GM18519 (cell line): ENCODE measurements around the gene A2M.

Source experiments
- ATAC-seq: cut with Tn5 transposase; IDR thresholded peaks from one replicate; pipeline ENCODE4 v1.9.1; 2021; ENCODE audit warnings: mild to moderate bottlenecking, moderate library complexity; ENCODE audit not compliant: unreplicated experiment, low FRiP score

A2M gene

DNA sequence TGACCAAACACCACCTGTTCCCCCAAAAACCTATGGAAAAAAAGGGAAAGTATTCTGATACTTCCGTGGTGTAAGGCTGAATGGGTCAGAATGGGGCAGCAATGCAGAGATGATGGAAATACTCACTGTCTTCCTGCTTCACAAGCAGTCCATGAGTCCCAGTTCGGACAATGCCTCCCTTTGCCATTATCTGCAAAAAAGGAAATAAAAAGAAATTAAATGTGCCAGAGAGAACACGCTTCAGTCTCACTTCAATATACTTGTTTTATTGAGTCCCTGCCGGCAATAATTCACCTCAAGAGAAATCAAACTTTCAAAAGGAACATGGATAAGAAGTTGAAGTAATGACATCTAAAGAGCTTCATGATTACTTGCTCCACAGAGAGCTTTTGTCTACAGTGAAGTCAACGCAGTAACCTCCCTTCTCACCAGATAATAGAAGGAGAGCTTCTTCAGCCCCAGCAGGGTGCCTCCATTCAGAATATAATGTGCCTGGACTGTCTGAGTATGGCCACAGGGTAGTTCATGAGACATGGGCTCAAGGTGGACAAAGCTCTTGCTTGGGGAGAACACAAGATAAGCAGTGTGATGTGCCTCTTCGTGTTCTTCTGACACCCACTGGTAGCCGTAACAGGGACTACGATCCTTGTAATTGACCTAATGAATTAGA lies 14.6 kb downstream of the A2M start:
- no peak for ATAC-seq

DNA sequence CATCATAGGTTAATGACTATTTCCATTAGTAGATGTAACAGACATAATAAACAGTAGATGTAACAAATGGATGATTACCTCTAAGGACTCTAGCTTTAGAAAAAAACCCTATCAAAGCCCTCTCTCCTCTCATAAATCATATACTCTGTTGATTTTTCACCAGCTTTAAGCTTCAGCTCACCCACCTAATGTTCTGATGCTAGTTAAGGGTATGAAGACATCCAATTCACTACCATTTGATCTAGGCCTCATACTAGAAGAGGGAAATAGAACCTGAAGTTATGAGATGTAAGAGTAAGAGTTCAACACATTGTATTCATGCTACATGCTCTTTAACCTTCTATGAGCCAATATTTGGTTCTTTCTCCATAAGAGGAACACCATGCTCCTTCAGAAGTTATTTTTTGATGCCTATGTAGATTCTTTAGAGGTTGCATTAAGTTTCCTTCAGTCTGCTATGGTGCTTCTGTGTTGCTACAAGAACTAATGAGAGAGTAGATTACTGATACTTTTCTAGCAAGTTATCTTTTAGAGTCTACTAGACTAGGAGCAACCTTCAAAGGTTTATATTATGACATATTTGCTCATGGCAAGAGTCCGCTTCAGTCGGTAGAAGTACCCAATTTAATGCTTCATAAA lies 16.0 kb downstream of the A2M start:
- ATAC-seq, result no peak

DNA sequence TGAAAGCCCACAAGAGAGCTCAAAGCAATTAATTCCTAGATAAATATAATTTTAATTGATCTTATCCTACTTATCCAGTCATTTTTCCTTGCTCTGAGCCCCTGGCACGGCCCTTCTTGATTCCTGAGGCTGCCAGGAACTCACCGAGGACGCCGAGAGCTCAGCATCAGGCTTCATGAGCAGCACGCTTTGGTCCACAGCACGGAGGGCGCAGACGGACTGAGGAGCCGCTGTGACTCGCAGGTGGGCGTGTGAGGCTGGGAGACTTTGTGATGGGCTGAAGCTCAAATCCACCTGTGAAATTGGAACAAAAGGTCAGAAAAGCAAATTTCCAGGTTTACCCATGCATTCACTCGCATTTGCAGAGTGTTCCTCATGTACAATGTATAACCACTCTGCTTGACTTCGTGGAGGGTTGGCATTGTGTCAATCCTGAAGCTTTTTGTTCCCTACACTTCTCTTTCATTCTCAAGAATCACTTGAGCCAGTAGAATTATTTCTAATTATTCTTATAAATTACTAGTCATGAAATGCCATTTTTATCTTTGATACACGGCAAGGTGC lies 17.2 kb downstream of the A2M start:
- no peak for ATAC-seq

DNA sequence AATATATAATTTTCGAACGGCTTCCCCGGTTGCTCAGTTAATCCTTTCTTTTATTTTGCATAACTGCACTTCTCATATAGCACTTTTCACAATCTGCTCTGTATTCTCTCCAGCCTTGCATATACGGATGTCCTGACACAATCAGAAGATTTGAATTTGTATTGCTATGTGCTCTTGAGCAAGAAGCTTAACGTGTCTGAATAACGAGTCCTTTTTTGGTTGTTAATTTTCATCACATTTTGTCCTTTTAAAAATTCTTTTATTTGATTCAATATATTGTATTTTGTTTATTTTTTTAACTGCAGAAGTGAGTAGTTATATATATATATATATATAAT lies 17.6 kb downstream of the A2M start:
- ATAC-seq, result no peak

- ATAC-seq, result no peak
These were observed 19.0 kb downstream of the A2M start for GRCh38 chr12:9096563-9097176.

DNA sequence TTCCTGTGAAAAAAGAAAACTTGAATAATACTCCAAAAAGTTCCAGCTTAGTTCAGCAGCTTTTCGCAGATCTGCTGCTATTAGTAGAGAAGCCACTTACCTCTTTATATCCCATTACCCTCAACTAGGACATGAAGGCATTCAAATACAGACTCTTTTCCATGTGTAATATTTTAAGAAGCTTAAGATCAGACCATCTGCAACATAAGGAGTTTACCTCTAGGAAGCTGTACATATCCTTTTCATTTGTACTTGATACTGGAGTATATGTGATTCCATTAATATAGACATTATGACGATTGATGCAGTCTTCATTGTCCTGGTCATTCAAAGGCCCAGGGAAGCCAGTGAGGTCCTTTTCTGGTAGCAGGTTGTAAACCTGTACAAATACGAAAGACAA lies 20.4 kb downstream of the A2M start:
- ATAC-seq, result no peak

GRCh38 chr12:9094512-9095206 lies 21.1 kb downstream of the A2M start:
- ATAC-seq, result no peak

DNA sequence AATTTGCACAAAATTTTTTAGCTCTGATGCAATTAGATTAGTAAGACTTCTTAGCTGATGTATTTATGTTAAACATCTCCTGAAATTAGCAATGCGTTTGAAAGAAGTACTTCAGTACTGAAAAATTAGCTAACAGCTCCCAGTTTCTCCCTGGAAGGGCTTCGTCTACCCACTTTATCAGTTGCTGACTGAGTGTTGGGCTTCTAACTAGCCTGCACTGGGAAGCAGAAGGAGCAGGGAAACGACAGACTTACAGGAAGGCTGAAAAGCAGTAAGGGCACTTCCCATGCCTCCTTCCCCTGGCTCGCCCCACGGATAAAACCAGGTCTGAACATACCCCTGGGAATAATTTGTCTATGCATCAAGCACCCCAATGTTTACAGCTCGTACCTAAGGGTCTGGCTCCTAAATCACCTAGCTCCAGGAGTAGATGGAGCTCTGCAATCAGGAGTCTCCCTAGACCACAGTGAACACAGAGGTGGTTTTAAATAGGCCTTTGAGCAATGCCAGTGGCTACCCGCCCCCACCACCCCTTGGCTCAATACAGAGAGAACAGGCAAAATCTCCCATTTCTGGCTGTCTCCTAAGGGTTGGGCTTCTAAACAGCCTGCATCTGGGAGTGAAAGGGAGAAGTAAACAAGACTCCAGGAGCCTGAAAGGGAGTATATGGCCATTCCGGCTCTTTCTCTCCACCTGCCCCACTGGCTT lies 23.7 kb downstream of the A2M start:
- no peak for ATAC-seq

GRCh38 chr12:9090220-9090619 lies 25.5 kb downstream of the A2M start:
- ATAC-seq, result no peak

- ATAC-seq, result no peak
These were observed 28.5 kb downstream of the A2M start for GRCh38 chr12:9087087-9087835.

DNA sequence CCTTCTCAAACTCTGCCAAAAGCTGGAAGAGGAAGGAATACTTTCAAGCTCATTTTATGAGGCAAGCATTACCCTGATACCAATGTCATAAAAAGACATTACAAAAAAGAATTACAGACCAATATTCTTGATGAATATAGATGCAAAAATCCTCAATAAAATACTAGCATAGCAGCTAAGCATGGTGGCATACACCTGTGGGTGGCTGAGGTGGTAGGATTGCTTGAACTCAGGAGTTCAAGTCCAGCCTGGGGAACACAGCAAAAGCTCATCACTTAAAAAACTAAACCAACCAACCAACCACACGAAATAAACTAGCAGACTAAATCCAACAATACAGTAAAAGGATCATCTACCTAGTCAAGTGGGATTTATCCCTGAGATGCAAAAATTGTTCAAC lies 29.6 kb downstream of the A2M start:
- no peak for ATAC-seq

DNA sequence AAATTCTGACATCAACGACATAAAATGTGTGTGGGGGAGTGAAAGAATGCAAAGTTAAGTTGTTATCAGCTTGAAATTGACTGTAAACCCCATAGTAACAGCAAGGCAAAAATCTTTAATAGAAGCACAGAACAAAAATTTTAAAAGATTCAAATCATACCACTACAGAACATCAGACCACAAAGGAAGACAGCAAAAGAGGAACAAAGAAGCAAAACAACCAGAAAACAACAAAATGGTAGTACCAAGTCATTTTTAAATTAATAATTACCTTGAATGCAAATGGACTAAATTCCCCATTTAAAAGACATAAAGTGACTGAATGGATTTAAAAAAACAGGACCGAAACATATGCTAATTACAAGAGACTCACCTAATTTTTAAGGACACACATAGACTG lies 31.3 kb downstream of the A2M start:
- ATAC-seq, result no peak

GRCh38 chr12:9083793-9084192 lies 31.9 kb downstream of the A2M start:
- ATAC-seq, result no peak

DNA sequence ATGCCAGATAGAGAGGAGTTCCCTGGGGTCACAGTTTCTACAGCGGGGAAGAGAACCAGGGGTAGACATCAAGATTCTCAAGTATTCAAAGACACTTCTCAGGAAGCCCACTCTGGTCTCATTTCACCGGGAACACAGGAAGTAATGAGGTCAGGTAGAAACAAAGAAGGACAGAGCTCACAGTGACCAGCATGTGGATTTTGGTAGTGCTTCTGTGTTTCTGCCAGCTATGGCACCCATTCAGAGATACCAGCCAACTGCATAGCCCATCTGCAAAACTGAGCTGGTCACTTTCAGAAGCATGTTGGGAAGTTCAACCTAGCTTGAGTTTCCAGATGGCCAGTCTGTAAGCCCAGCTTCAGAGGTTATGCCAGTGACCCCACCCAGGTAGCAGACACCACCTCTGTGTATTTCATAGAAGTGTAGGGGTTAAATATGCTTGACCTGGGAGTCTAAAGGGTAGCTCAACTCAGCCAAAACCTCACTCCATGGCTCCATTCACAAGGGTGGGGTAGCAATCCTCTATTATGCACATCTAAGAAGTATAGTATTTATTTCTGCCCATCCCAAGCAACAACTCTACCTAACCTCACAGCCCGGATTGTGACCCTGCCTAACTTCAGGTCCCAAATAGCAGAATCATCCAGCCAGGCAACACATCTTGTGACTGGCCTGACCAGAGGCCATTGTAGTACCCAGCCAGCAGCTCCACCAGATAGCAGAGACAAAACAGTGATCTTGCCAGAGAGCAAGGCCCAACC lies 33.9 kb downstream of the A2M start:
- no peak for ATAC-seq

GRCh38 chr12:9079883-9080675 lies 35.6 kb downstream of the A2M start:
- no peak for ATAC-seq

DNA sequence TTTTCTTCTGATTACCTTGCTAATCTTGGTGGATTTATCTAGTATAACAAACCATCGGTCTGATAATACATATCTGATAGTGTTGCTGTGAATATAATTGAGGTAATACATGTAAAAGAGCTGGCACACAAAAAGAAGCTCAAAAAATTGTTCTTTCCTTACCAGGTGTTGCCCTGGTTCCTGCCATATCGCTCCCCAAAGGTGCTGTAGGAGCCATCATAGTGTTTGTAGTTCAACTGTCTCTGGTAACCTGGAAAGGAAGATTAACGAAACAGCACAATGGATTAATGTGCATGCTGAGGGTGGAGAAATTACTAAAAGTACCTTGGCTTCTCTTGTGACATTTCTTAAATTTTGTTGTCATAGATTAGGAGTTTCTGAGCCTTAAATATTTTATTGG lies 36.6 kb downstream of the A2M start:
- ATAC-seq, result no peak

DNA sequence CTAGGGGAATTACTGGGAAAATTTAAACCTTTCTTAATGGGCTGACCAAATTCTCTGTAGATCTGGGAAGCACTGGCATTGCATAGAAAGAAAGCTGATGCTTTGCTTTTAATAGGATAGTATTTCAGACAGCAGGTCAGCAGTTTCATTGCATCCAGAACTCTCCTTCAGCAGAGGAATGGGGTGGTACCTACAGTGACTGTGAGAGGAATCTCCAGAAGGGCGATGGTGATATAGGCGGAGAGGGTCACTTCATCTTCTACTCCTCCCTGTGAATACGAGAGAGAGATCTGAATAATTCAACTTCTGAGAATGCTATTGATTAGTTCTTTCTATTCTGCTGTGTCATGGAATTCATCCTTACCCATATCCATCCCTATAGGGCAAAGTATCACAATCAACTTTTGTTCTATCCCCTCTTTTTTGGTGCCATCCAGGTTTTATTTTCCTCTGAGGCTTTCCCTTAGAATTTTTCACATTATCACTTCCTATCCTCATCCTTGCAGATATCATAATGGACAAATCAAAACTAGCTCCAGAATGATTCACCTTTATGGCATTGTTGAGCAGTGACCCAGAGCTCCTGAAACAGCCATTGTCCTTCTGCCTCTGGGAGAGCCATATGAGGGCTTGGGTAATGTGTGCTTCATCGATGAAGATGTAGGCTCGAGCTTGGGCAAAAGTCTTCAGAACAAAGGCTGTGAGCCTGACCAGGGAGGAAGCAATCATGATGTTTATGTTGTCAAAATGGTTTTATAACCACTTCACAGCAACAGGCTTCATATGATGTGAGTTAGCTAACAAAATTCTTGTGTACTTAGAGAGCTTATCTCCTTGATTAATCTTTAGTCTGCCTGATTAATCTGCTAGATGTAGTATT lies 38.3 kb downstream of the A2M start:
- no peak for ATAC-seq

DNA sequence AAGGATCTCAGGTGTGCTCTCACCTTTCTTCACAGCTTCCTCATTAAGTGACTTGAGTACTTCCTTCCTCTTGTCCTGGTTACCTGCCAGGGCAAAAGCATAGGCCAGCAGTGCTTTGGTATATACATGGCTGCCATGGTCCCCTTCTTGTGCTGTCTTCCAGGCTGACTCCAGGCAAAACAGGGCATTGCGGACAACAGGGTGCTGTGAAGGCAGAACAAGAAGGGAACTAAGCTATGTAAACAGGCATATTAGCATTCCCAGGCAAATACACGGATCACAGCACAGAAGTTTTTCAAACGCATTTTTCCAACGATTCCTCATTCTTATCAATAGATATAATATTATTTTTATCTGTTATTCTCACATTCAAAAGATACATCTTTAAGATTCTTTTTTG lies 39.0 kb downstream of the A2M start:
- no peak for ATAC-seq
